Spleen (tissue), 11 donors: ENCODE results near the gene AMBRA1. TPM values are rescaled to one million over a fixed set of nuclear protein-coding genes. Genes with fewer than 3 reads are reported as not detected.
A peak's percentile ranks its signal among the peaks of the same experiment; 100 is the strongest.

Source experiments
- DNase-seq: peaks from one replicate; pipeline ENCODE4 v3.0.0-alpha.2; 2020
- H3K27ac ChIP-seq, 8 donors: fragments of 200-600 bp; sonication (generic) in 7 of 8; 1 replicate in 4 of 8; 2 replicates in 4 of 8; pipeline versions ENCODE4 v1.5.0 to v1.8.0; 2016 to 2021; ENCODE audit warnings: inconsistent platforms in 4 of 8, mild to moderate bottlenecking in 4 of 8, moderate library complexity in 1 of 8
- H3K27me3 ChIP-seq, 7 donors: fragments of 200-600 bp; sonication (generic) in 6 of 7; replicated peaks in 1 of 7; 1 replicate in 4 of 7; 2 replicates in 3 of 7; pipeline versions ENCODE4 v1.5.0 to v1.8.0; 2016 to 2021; ENCODE audit warnings: inconsistent platforms in 3 of 7, mild to moderate bottlenecking in 1 of 7
- H3K36me3 ChIP-seq, 6 donors: fragments of 200-600 bp; sonication (generic) in 5 of 6; 1 replicate in 4 of 6; 2 replicates in 2 of 6; pipeline versions ENCODE4 v1.5.0 to v1.8.0; 2016 to 2021; ENCODE audit warnings: inconsistent platforms in 2 of 6
- H3K4me1 ChIP-seq, 6 donors: fragments of 200-600 bp; sonication (generic) in 5 of 6; 1 replicate in 3 of 6; 2 replicates in 3 of 6; pipeline versions ENCODE4 v1.5.0 to v1.8.0; 2016 to 2021; ENCODE audit warnings: inconsistent platforms in 3 of 6
- H3K4me3 ChIP-seq, 8 donors: fragments of 200-600 bp; sonication (generic) in 7 of 8; 1 replicate in 4 of 8; 2 replicates in 4 of 8; pipeline versions ENCODE4 v1.5.0 to v1.8.0; 2016 to 2021; ENCODE audit warnings: inconsistent platforms in 4 of 8, mild to moderate bottlenecking in 4 of 8, moderate library complexity in 2 of 8
- H3K9me3 ChIP-seq, 8 donors: fragments of 200-600 bp; sonication (generic) in 7 of 8; 1 replicate in 4 of 8; 2 replicates in 4 of 8; pipeline versions ENCODE4 v1.5.0 to v1.8.0; 2016 to 2021; ENCODE audit warnings: inconsistent platforms in 4 of 8
- POLR2A ChIP-seq, 3 donors: fragments of 450-650 bp; IDR thresholded peaks; one replicate each; pipeline ENCODE4 v1.5.1; 2017; ENCODE audit warnings: antibody characterized with exemption in 3 of 3, mild to moderate bottlenecking in 1 of 3
- POLR2AphosphoS5 ChIP-seq, 3 donors: sonication (generic); formaldehyde crosslinking; IDR thresholded peaks; one replicate each; pipeline ENCODE4 v1.5.1; 2017; ENCODE audit warnings: antibody characterized with exemption in 3 of 3
- WGBS, 5 donors: extraction: QIAGEN DNeasy Blood & Tissue Kit in 3 of 5; methylation state at CpG; one replicate each; pipeline versions ENCODE4 v1.1.5 to v1.1.7; 2013 to 2018; 5-methylcytosine and 5-hydroxymethylcytosine counted together
- intact Hi-C: fragments of 100-400 bp; cut with DNase I; formaldehyde crosslinking; loops from one replicate; pipeline ENCODE4 v1.15.0; 2023; ENCODE audit warnings: low total_unique reads
- polyA plus RNA-seq, 3 donors: library from polyadenylated mRNA; stranded (reverse); fragments of 200-250 nt; gene quantifications; one replicate each; pipeline ENCODE4 v1.2.1, GENCODE V29; 2013
- total RNA-seq, 7 donors: library from RNA; depleted of rRNA in 3 of 7; stranded (reverse); fragments of >200 nt in 3 of 7; fragmentation: NEBNext Ultra II Directional in 4 of 7; extraction: Animal tissue kit (Norgen Biotek cat#: 25700) in 4 of 7; gene quantifications; one replicate each; pipeline versions ENCODE4 v1.1.0 to v1.2.1, GENCODE V29; 2016 to 2021
- TF ChIP-seq, protein P1 (sequence below), 11 experiments: fragments of 200-600 bp in 7 of 11; fragments of 450-650 bp in 4 of 11; sonication (generic) in 4 of 11; IDR thresholded peaks in 8 of 11; conservative IDR thresholded peaks in 3 of 11; 1 replicate in 7 of 11; 2 replicates in 4 of 11; pipeline versions ENCODE4 v1.4.0 to v1.8.0; 2016 to 2021; ENCODE audit warnings: antibody characterized with exemption in 11 of 11, inconsistent platforms in 4 of 11, mild to moderate bottlenecking in 1 of 11
- donor health status: healthy with polysubstance abuse.
- donor health status: DM: no; HTN: no; CAD: no; lungs with moderate emphysema.
- donor health status: DM: no; HTN: no; CAD: no.
- donor health status: Bipolar disorder and iron deficiency.
- donor health status: healthy.
- donor health status: DM: no; HTN: no; CAD: no.
- donor health status: DM: yes; HTN: yes; CAD: no.

AMBRA1 gene
- total and polyA plus RNA-seq, 10 donors: 3.6 to 54.6 (median 37.7) TPM

DNA sequence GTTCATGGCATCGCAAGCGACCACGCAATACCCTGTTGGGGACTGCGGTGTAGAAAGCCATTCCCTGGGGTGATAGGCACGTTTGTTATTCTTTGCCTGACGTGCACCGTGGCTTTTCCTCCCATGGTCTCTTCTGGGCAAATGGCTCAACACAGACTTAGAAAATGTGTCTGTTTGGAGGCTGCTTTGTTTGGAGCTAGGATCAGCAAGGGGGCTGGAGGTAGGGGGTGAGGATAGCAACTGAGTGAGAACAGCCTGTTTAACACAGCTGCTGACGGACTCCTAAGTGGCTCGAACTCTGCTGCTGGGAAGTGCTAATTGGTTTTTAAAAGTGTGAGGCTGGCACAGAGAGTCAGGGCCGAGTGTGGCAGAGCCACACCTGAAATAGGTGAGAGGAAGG lies 186.2 kb downstream of the AMBRA1 start:
- no peak for DNase-seq
- H3K36me3 ChIP-seq: peaks cover 0 to 100% (median 75%) of the 10 kb centered on the region in 6 donors
- WGBS, 5 donors: 89 to 95% (median 90%) methylated on average over 10 of the region's 10 CpGs
- no peak for TF ChIP-seq POLR2AphosphoS5 (IDR thresholded peaks at IDR 0.05)
- TF ChIP-seq, protein P1, sequence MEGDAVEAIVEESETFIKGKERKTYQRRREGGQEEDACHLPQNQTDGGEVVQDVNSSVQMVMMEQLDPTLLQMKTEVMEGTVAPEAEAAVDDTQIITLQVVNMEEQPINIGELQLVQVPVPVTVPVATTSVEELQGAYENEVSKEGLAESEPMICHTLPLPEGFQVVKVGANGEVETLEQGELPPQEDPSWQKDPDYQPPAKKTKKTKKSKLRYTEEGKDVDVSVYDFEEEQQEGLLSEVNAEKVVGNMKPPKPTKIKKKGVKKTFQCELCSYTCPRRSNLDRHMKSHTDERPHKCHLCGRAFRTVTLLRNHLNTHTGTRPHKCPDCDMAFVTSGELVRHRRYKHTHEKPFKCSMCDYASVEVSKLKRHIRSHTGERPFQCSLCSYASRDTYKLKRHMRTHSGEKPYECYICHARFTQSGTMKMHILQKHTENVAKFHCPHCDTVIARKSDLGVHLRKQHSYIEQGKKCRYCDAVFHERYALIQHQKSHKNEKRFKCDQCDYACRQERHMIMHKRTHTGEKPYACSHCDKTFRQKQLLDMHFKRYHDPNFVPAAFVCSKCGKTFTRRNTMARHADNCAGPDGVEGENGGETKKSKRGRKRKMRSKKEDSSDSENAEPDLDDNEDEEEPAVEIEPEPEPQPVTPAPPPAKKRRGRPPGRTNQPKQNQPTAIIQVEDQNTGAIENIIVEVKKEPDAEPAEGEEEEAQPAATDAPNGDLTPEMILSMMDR (IDR thresholded peaks at IDR 0.05 in 8 of 11, conservative IDR thresholded peaks at IDR 0.05 in 3 of 11): no peak
- no peak for TF ChIP-seq POLR2A (IDR thresholded peaks at IDR 0.05)
- no peak overlapping the region for H3K4me3 ChIP-seq
- H3K27ac ChIP-seq: no peak overlapping the region
- intact Hi-C loops: no loop called here
- no peaks in the 10 kb centered on the region for H3K27me3 ChIP-seq
- no peaks in the 10 kb centered on the region for H3K9me3 ChIP-seq
- H3K4me1 ChIP-seq: peaks cover 0 to 28% (median 0%) of the 10 kb centered on the region in 6 donors

DNA sequence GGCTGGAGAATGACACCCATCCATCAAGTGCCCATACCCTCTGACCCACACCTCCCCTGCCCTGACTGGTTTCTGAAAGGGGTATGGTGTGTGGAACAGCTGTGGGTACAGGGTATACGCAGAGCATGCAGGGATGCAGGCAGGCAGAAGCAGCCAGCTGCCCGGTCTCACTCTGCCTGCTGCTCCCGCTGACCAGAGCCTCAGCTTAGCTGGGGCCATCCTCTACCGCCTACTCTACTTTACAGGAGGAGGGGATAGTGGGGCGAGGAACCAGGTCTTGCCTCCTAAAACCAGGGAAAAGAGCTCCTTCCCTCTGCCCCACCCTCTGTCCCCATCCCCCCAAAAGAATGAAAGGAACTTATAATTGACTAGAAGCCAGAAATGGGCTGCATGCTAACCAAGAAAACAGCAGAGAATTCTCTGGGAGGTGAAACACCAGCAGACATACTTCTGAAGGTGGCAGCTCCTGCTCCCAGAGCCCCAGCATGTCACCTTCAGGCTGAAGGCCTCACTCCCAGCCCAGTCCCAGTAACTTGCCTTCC lies 189.3 kb downstream of the AMBRA1 start:
- H3K9me3 ChIP-seq: no peaks in the 10 kb centered on the region
- DNase-seq: no peak
- TF ChIP-seq POLR2AphosphoS5 (IDR thresholded peaks at IDR 0.05): peak in 1 of 3 donors; percentile 11
- no peak for TF ChIP-seq POLR2A (IDR thresholded peaks at IDR 0.05)
- TF ChIP-seq, protein P1 (IDR thresholded peaks at IDR 0.05 in 8 of 11, conservative IDR thresholded peaks at IDR 0.05 in 3 of 11): no peak
- peak overlapping the region in 3 of 8 donors; percentile 19 to 41 (median 37) for H3K27ac ChIP-seq
- peaks cover 0 to 99% (median 62%) of the 10 kb centered on the region in 6 donors for H3K36me3 ChIP-seq
- H3K4me1 ChIP-seq: peaks cover 0 to 28% (median 0%) of the 10 kb centered on the region in 6 donors
- no peak overlapping the region for H3K4me3 ChIP-seq
- H3K27me3 ChIP-seq: no peaks in the 10 kb centered on the region
- intact Hi-C loops: no loop called here
- WGBS, 5 donors: 71 to 100% (median 87%) methylated on average over 5 of the region's 5 CpGs

DNA sequence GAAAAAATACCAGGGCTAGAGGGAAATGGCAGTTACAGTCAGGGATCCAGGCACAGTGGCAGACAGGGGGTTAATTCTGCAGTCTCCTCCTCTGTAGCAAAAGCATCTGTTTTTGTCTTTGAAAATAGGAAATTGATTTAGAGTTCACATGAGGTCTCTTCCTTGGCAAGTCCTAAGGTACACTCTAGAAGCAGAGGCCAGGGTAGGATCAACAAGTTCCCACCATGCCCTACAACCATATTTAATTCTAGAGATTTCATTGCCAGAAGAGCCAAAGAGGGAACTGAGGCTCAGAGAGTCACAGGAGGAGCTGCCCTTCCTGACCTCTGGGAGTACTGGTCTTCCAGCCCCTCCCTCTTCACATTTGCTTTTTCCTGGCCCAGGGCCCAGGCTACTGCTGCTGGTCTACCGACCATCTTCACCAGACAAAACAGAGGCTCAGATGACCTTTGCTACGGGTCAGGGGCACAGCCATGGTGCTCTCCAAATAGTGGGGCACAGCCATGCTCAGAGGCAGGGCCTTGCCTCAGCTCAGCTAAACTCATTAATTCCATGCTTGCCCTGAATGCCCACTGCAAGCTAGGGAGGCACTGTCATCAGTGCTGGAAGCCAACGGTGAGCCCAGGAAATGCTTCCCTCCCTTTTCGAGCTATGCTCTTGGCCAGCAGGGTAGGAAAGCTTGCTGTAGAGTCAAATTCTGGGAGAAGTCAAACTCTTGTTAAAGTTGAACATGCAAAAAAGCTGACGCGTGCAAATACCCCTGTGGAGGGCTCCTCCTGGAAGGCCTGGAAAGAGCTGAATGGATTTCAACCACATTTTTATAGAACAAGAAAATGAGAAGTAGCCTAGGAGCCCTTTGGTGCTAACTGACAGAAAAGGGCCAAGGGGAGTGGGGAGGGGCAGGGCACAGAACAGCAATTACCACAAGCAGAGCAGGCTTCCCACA lies 190.6 kb downstream of the AMBRA1 start:
- no peak for TF ChIP-seq POLR2AphosphoS5 (IDR thresholded peaks at IDR 0.05)
- TF ChIP-seq, protein P1 (IDR thresholded peaks at IDR 0.05 in 8 of 11, conservative IDR thresholded peaks at IDR 0.05 in 3 of 11): no peak
- no peak for TF ChIP-seq POLR2A (IDR thresholded peaks at IDR 0.05)
- peaks cover 0 to 28% (median 0%) of the 10 kb centered on the region in 6 donors for H3K4me1 ChIP-seq
- WGBS, 5 donors: 82 to 86% (median 84%) methylated on average over 6 of the region's 6 CpGs
- intact Hi-C loops: no loop called here
- peak overlapping the region in 5 of 8 donors; percentile 0 to 41 (median 33) for H3K27ac ChIP-seq
- no peaks in the 10 kb centered on the region for H3K9me3 ChIP-seq
- DNase-seq: no peak
- H3K4me3 ChIP-seq: no peak overlapping the region
- peaks cover 0 to 99% (median 49%) of the 10 kb centered on the region in 6 donors for H3K36me3 ChIP-seq
- no peaks in the 10 kb centered on the region for H3K27me3 ChIP-seq

DNA sequence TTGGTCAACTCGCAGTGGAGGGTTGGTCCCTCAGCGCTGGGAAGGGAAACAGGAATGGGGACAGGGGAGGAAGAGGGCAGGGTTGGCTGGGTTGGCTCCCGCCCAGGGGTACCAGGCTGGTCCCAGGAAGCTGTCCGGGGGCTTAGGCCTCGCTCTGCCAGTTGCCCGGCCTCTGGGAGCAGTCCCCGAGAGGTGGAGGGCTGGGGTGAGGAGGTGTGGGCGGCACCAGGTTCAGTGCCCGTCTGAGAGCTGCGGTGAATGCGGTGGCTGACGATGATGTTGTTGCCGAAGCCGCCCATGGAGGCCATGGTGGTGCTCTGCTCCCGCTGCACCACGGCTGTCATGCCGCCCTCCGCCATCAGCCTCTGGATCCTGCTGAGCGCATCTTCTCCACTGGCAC lies 196.3 kb downstream of the AMBRA1 start:
- intact Hi-C loops: no loop called here

More for the DNA sequence above, 196.3 kb downstream of the AMBRA1 start:
- H3K27ac ChIP-seq: no peak overlapping the region
- no peak for DNase-seq
- peaks cover 4 to 15% (median 9%) of the 10 kb centered on the region in 6 donors for H3K4me1 ChIP-seq
- no peak for TF ChIP-seq POLR2A (IDR thresholded peaks at IDR 0.05)
- TF ChIP-seq, protein P1 (IDR thresholded peaks at IDR 0.05 in 8 of 11, conservative IDR thresholded peaks at IDR 0.05 in 3 of 11): no peak
- peak in 1 of 3 donors; percentile 42 for TF ChIP-seq POLR2AphosphoS5 (IDR thresholded peaks at IDR 0.05)
- peaks cover 0 to 13% (median 4%) of the 10 kb centered on the region in 7 donors for H3K27me3 ChIP-seq
- 95 to 99% (median 97%) methylated on average over 18 to 19 of the region's 19 CpGs for WGBS, 5 donors
- H3K4me3 ChIP-seq: no peak overlapping the region
- peaks cover 0 to 72% (median 19%) of the 10 kb centered on the region in 6 donors for H3K36me3 ChIP-seq
- H3K9me3 ChIP-seq: no peaks in the 10 kb centered on the region
